Heart left ventricle (tissue), 13 donors: ENCODE data around the gene BLOC1S6.

Source experiments
- POLR2A ChIP-seq, 2 donors: fragments of 450-650 bp; IDR thresholded peaks; one replicate each; pipeline ENCODE4 v1.6.1; 2017; ENCODE audit warnings: antibody characterized with exemption in 2 of 2, mild to moderate bottlenecking in 2 of 2, moderate library complexity in 2 of 2
- TF ChIP-seq, protein P1 (sequence below), 12 donors: fragments of 200-600 bp; sonication (generic) in 4 of 12; IDR thresholded peaks; one replicate each; pipeline versions ENCODE4 v1.5.0 to v1.8.0; 2018 to 2022; ENCODE audit warnings: antibody characterized with exemption in 12 of 12, mild to moderate bottlenecking in 5 of 12
- donor health status: ischemic (EF 13 %, LVEDD 7.1; RV severe dilation, severe dysfunction).
- donor health status: DM: no; HTN: yes; CAD: no.
- donor health status: DM: no; HTN: no; CAD: no.
- donor health status: ischemic (EF 25% LVEDD 6.9; RV normal size, moderate dysfunction).
- donor health status: ischemic (EF 25% LVEDD 5.7; RV mildly dilated, moderate dysfunction).
- donor health status: ischemic (EF 35%, LVEDD 5.7; RV mildly dilated, moderate dysfunction).
- donor health status: nonischemic (EF 11% LVEDD 7.7; RV severe dilation, severe dysfunction).
- donor health status: DM: yes; HTN: yes; CAD: no.
- donor health status: PGD.
- donor health status: ischemic (EF 29% LVEDD 5.4; RV normal size, mild dysfunction).
- donor health status: nonischemic (EF 23%, LVEDD 6.1; RV moderate dilation, normal function).

DNA sequence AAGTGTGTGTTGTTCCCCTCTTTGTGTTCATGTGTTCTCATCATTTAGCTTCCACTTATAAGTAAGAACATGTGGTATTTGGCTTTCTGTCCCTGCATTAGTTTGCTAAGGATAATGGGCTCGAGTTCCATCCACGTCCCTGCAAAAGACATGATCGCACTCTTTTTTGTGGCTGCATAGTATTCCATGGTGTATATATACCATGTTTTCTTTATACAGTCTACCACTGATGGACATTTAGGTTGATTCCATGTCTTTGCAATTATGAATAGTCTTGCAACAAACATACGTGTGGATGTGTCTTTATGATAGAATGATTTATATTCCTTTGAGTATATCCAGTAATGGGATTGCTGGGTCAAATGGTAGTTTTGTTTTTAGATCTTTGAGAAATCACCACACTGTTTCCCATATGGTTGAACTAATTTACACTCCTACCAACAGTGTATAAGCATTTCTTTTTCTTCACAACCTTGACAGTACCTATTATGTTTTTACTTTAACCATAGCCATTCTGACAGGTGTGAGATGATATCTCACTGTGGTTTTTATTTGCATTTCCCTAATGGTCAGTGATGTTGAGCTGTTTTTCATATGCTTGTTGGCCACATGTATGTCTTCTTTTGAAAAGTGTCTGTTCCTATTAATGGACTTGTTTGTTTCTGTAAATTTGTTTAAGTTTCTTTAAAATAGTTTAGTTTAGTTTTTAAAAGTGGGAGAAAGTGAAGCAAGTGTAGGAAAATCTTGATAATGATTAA, 42.7 kb upstream of the BLOC1S6 start:
- TF ChIP-seq, protein P1, sequence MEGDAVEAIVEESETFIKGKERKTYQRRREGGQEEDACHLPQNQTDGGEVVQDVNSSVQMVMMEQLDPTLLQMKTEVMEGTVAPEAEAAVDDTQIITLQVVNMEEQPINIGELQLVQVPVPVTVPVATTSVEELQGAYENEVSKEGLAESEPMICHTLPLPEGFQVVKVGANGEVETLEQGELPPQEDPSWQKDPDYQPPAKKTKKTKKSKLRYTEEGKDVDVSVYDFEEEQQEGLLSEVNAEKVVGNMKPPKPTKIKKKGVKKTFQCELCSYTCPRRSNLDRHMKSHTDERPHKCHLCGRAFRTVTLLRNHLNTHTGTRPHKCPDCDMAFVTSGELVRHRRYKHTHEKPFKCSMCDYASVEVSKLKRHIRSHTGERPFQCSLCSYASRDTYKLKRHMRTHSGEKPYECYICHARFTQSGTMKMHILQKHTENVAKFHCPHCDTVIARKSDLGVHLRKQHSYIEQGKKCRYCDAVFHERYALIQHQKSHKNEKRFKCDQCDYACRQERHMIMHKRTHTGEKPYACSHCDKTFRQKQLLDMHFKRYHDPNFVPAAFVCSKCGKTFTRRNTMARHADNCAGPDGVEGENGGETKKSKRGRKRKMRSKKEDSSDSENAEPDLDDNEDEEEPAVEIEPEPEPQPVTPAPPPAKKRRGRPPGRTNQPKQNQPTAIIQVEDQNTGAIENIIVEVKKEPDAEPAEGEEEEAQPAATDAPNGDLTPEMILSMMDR (IDR thresholded peaks at IDR 0.05): no peak
- TF ChIP-seq POLR2A (IDR thresholded peaks at IDR 0.05): no peak
